HG02610 (cell line): ENCODE results near the gene TSPO.
A peak's percentile ranks its signal among the peaks of the same experiment; 100 is the strongest.

Experiments
- ATAC-seq: cut with Tn5 transposase; IDR thresholded peaks from one replicate; pipeline ENCODE4 v1.9.1; 2021; ENCODE audit warnings: mild to moderate bottlenecking, moderate library complexity; ENCODE audit not compliant: unreplicated experiment

TSPO gene

GRCh38 chr22:43174941-43175531, 23.7 kb downstream of the TSPO start:
- ATAC-seq = no peak

GRCh38 chr22:43176090-43176489, 24.7 kb downstream of the TSPO start:
- no peak for ATAC-seq

- no peak for ATAC-seq
Observed at GRCh38 chr22:43177479-43177878, 26.1 kb downstream of the TSPO start.

GRCh38 chr22:43179146-43179910, 28.0 kb downstream of the TSPO start:
- no peak for ATAC-seq

GRCh38 chr22:43179911-43180195, 28.5 kb downstream of the TSPO start:
- ATAC-seq = no peak

- no peak for ATAC-seq
Observed at GRCh38 chr22:43180670-43181069, 29.3 kb downstream of the TSPO start.

- ATAC-seq = no peak
Observed at GRCh38 chr22:43181321-43182076, 30.1 kb downstream of the TSPO start.

GRCh38 chr22:43182118-43182517, 30.8 kb downstream of the TSPO start:
- no peak for ATAC-seq

GRCh38 chr22:43182726-43183125, 31.4 kb downstream of the TSPO start:
- ATAC-seq = no peak

- ATAC-seq = no peak
Observed at GRCh38 chr22:43183496-43184277, 32.3 kb downstream of the TSPO start.

GRCh38 chr22:43185860-43186261, 34.5 kb downstream of the TSPO start:
- ATAC-seq = no peak

- peak; percentile 31 for ATAC-seq
Observed at GRCh38 chr22:43186272-43187170, 35.2 kb downstream of the TSPO start, which contains the start of gene TTLL12. Gene TTLL12, minus strand, starts transcription at chr22:43187134. Its CDS starts 65 bp downstream, at chr22:43187069.

- peak; percentile 77 for ATAC-seq
Observed at GRCh38 chr22:43187171-43188099, 36.1 kb downstream of the TSPO start.

GRCh38 chr22:43188829-43189545, 37.6 kb downstream of the TSPO start:
- ATAC-seq = no peak

GRCh38 chr22:43191831-43192230, 40.5 kb downstream of the TSPO start:
- ATAC-seq = no peak

GRCh38 chr22:43197271-43197941, 46.0 kb downstream of the TSPO start:
- ATAC-seq = no peak

- ATAC-seq = no peak
Observed at GRCh38 chr22:43198126-43198525, 46.8 kb downstream of the TSPO start.

- no peak for ATAC-seq
Observed at GRCh38 chr22:43198936-43199335, 47.6 kb downstream of the TSPO start.
